NCI-H82 treated with DMSO at 0.1 percent for 48 hours (cell line): Measurements from ENCODE around the gene RFK.

Experiments used
- DNase-seq: peaks from one replicate; lab custom pipeline; 2025; ENCODE audit not compliant: unreplicated experiment; lab: John Stamatoyannopoulos, UW

RFK gene

GRCh38 chr9:76336027-76336426 lies 58.2 kb downstream of the RFK start:
- DNase-seq, result no peak
